ENCODE results near the gene AKIRIN2.

DNA sequence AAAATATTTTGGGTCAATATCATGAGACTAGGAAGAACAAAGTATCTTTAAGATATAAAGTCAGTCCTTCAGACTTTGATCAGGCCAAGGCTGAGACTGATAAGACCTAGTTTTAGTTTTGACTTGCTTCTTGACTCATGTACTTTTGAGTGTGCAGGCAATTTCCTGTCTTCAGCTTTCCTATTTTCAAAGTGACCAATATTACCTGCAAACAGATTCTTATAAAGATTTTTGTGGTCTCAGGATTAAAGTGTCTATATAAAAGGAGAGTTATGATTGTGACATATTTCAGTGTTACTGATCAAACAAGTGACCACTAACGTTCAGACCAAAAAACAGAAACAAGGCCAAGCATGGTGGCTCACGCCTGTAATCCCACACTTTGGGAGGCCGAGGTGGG lies 36.0 kb upstream of the AKIRIN2 start:
- TF ChIP-seq POLR2AphosphoS5 (IDR thresholded peaks at IDR 0.05) (no peak), POLR2A (IDR thresholded peaks at IDR 0.05) (no peak), EP300 (IDR thresholded peaks at IDR 0.05) (no peak)
- TF ChIP-seq, protein P1, sequence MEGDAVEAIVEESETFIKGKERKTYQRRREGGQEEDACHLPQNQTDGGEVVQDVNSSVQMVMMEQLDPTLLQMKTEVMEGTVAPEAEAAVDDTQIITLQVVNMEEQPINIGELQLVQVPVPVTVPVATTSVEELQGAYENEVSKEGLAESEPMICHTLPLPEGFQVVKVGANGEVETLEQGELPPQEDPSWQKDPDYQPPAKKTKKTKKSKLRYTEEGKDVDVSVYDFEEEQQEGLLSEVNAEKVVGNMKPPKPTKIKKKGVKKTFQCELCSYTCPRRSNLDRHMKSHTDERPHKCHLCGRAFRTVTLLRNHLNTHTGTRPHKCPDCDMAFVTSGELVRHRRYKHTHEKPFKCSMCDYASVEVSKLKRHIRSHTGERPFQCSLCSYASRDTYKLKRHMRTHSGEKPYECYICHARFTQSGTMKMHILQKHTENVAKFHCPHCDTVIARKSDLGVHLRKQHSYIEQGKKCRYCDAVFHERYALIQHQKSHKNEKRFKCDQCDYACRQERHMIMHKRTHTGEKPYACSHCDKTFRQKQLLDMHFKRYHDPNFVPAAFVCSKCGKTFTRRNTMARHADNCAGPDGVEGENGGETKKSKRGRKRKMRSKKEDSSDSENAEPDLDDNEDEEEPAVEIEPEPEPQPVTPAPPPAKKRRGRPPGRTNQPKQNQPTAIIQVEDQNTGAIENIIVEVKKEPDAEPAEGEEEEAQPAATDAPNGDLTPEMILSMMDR (IDR thresholded peaks at IDR 0.05), result no peak
